ENCODE results near the gene INPP5A.

INPP5A gene

GRCh38 chr10:132684164-132684891 is 146.7 kb downstream of the INPP5A start:
- peak; percentile 43 for DNase-seq

DNA sequence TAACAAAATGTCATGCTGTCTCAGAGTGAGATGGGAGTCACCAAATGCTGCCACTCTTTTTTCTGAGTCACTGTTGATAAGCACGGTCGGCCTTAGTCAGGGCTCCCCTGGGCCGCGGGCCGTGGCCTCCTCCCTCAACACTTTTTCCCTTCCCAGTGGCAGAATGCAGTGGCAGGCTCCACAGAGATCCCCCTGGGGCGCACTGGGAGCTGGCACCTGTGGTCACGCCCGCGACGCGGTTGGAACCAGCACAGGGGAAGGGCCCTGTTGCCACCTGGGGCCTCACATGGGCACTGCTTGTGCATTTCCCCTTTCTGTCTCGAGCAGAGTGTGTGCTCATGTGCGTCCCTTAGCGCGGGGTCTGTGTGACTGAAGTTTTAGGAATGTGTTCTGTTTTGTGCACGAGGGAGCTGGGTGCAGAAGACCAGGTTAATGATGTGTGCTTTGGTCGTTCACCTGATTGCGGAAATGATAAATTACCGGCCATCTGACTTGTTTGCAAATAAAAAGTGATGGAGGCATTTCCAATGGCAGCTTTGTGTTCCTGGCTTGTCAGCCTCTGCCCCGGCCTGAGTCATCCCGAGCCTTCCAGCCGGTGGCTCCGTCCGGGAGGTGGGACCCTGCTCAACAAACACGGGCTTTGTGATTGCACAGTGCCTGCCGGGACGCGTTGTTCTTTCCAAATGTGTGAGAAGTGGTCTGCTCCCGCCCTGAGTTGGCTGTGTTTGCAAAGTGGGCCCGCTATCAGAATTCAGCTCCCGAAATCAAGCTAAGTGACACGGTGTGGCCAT is 147.7 kb downstream of the INPP5A start:
- DNase-seq: no peak

DNA sequence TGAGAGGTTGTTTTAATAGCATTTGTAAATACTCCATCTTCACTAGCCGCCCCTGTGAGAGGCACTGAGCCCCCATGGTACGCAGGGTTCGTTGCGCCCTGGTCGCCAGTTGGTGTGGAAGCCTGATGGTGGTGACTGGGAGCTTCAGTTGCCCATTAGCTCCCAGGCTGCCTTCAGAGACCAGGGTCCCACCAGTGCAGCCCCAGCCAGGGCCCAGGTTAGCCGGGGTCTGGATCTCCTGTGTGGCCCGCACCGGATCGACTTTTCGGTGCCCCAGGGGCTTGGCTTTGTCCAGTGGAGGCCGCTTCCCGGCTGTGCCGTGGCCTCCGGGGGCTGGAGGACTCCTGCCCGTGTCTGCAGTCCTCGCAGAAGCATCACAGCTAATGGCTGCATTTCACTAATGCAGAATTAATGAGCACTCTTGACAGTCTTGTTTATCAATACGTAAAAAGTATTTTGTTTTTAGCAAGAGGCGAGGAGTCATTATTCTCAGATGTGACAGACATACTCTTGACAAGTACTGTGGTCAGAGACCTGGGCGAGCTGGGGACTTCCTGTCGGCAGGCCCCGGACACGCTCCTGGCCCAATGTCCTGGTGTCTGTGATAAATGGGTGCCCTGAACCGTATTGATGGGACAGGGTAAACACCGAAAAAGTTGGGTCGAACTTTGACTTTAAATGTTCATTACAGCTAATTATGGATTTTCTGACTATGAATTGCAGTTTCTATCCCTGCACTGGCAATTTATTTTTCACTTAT is 148.5 kb downstream of the INPP5A start:
- no peak for DNase-seq

GRCh38 chr10:132687181-132687892 is 149.8 kb downstream of the INPP5A start:
- no peak for DNase-seq

- DNase-seq: no peak
Measured at GRCh38 chr10:132687893-132688579, 150.4 kb downstream of the INPP5A start.

- DNase-seq: no peak
Measured at GRCh38 chr10:132688580-132689420, 151.2 kb downstream of the INPP5A start.

DNA sequence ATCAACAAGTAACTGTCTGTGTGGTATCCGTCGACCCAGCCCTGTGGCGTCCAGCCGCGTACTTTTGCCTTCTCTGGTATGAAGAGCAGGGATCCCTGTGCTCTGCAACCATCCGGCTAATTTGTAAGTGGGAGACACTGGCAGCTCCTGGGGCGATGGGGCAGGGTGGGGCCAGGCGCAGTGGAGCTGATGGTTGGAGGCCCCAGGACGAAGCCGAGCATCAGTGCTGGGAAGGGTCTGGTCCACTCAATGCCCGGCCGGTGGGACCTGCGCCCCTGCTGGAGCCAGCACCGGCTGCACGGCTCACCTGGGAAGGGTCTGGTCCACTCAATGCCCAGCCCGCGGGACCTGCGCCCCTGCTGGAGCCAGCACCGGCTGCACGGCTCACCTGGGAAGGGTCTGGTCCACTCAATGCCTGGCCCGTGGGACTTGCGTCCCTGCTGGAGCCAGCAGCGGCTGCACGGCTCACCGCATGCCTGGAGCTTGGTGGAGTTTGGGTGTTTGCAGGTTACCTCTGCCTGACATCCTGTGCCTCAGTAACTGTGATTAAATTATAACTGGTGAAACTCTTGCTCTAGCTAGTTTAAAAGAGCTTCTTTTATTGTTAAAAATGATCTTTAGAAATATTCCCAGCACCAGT is 152.3 kb downstream of the INPP5A start:
- no peak for DNase-seq

DNA sequence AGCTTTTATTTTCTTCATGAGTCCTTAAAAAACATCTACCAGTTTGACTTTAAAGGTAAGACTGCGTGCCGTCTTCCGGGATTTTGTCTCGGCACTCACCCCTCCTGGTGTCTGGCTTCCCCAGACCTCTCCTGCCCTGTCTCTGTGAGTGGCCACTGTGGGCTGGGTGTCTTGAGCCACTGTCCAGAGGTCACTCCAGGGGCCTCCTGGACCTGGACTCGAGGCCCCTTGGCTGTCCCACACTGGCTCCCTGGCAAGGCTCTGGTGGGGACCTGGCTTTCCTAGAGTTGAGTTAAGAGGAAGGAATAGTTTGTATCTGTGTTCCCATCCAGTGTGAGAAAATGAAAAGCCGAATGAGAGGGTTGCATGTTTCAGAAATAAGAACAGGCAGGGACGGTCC is 152.8 kb downstream of the INPP5A start:
- DNase-seq: no peak

- DNase-seq: no peak
Measured at GRCh38 chr10:132690821-132691610, 153.4 kb downstream of the INPP5A start.

- no peak for DNase-seq
Measured at GRCh38 chr10:132691711-132692153, 154.1 kb downstream of the INPP5A start.

- no peak for DNase-seq
Measured at GRCh38 chr10:132692311-132692710, 154.7 kb downstream of the INPP5A start.

DNA sequence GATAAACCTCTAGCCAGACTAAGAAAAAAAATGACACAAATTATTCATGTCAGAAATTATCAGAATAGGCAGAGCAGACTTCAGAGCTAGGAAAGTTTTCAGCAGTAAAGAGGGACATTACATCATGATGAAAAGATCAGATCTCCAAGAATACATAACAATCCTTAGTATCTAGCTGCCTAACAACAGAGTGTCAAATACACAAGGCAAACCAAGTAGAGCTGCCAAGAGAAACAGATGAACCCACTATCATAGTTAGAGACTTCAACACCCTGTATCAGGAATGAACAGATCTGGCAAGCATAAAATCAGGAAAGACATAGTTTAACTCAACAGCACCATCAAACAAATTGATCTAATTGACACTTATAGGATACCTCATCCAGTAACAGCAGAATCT is 156.1 kb downstream of the INPP5A start:
- no peak for DNase-seq

DNA sequence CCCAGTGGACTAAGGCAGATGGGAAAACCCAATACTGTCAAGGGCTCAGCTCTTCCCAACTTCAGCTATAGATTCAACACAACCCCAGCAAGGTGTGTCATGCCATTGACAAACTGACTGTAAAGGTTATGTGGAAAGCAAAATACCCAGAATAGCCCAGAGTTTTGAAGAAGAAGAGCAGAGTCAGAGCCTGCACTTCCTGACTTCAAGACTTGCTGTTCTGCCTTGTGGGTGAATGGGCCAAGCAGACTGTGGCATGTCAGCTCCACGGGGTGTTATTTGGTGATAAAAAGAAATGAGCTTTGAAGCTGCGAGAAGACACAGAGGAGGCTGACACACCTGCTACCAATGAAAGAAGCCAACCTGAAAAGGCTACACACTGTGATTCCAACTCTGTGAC is 158.6 kb downstream of the INPP5A start:
- no peak for DNase-seq

DNA sequence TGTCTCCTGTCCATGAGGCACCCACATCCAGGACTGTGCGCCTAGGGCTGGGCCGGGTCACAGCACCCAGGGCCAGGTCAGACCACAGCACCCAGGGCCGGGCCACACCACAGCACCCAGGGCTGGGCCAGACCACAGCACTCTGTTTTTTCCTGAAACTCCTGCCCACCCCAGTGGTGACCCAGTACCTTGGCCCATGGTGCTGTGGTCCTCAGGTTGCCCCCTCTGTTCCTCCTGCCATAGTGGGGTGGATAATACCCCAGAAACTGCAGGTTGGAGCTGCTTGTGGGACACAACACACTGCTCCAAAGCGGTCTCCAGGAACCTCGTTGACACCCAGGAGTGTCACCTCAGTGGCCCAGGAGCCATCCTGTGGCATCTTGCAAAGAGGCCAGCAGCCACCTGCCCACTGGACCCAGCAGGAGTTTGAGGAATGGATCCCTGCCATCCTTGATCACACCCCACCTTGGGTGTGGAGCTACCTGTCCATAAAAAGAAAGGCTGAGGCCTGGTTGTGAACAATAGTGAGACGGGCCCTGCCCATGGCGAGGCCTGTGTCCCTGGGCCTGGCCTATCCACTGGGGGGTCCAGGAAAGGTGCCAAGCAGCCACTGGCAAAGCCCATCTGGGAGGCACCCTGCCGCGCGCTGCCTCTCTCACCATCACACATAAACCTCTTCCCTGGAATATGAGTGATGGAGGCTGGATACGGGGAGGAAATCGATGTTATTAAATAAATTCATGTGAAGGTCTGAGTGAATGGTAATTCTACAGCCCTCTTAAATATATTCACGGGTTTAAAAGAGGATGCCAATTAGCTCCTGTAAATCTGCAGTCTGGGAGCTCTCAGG is 159.4 kb downstream of the INPP5A start:
- DNase-seq: no peak

GRCh38 chr10:132697578-132698200 is 160.1 kb downstream of the INPP5A start:
- no peak for DNase-seq

GRCh38 chr10:132698211-132698751 is 160.7 kb downstream of the INPP5A start:
- no peak for DNase-seq

GRCh38 chr10:132698761-132699391 is 161.3 kb downstream of the INPP5A start:
- DNase-seq: no peak
